OCI-LY3 (cell line): ENCODE data around the gene TGFBRAP1.

Source experiments
- H2AFZ ChIP-seq: fragments of 200-600, 300-600 bp; shearing (Covaris generic); 2 replicates; pipeline ENCODE4 v1.6.0; 2014; ENCODE audit warnings: antibody characterized with exemption, low read depth, low read length
- H3K27ac ChIP-seq: fragments of 200-600, 300-600 bp; sonication (generic); 2 replicates; pipeline ENCODE4 v1.5.1; 2014; ENCODE audit warnings: mild to moderate bottlenecking, low read length, moderate library complexity, mixed read lengths
- H3K27me3 ChIP-seq: fragments of 200-600, 300-600 bp; sonication (generic); 2 replicates; pipeline ENCODE4 v1.6.1; 2014; ENCODE audit warnings: low read depth, low read length, mixed read lengths
- H3K36me3 ChIP-seq: fragments of 200-600, 300-600 bp; sonication (generic); replicated peaks from 2 replicates; pipeline ENCODE3; 2014; ENCODE audit warnings: low read depth, low read length, mixed read lengths
- H3K4me1 ChIP-seq: fragments of 300-600, 200-600 bp; sonication (generic); 2 replicates; pipeline ENCODE4 v1.6.1; 2014; ENCODE audit warnings: low read length, mixed read lengths
- H3K4me2 ChIP-seq: fragments of 200-600, 300-600 bp; sonication (generic); 2 replicates; pipeline ENCODE4 v1.6.1; 2014; ENCODE audit warnings: low read length, mixed read lengths
- H3K4me3 ChIP-seq: fragments of 300-600, 200-600 bp; sonication (generic); 2 replicates; pipeline ENCODE4 v1.5.1; 2014; ENCODE audit warnings: antibody characterized with exemption, mild to moderate bottlenecking, low read length, moderate library complexity
- H3K79me2 ChIP-seq: fragments of 300-600, 200-600 bp; shearing (Covaris generic); 2 replicates; pipeline ENCODE4 v1.6.1; 2014; ENCODE audit warnings: mild to moderate bottlenecking, low read length, mixed read lengths
- H3K9ac ChIP-seq: fragments of 300-600, 200-600 bp; shearing (Covaris generic); 2 replicates; pipeline ENCODE4 v1.6.0; 2014; ENCODE audit warnings: mild to moderate bottlenecking, low read length, moderate library complexity
- H3K9me3 ChIP-seq: fragments of 200-600, 300-600 bp; shearing (Covaris generic); 2 replicates; pipeline ENCODE4 v1.6.1; 2014; ENCODE audit warnings: low read length, mixed read lengths; ENCODE audit not compliant: insufficient read depth
- H4K20me1 ChIP-seq: fragments of 200-600, 300-600 bp; sonication (generic); 2 replicates; pipeline ENCODE4 v1.6.1; 2016; ENCODE audit warnings: low read length, mixed read lengths; ENCODE audit not compliant: insufficient read depth
- CTCF ChIP-seq: fragments of 200-600, 300-600 bp; sonication (generic); IDR thresholded peaks from 2 replicates; pipeline ENCODE4 v1.5.1; 2014; ENCODE audit warnings: antibody characterized with exemption, low read length, low read depth
- EZH2phosphoT487 ChIP-seq: fragments of 200-600 bp; shearing (Covaris generic); IDR thresholded peaks from 2 replicates; pipeline ENCODE4 v1.6.1; 2018; ENCODE audit warnings: antibody characterized with exemption, mixed run types, low read depth

TGFBRAP1 gene

GRCh38 chr2:105321875-105322646 lies 7.5 kb downstream of the TGFBRAP1 start:
- Histone ChIP-seq H3K4me3 (no peak overlapping the region), H2AFZ (no peak overlapping the region), H3K79me2 (peaks cover 93% of the 10 kb centered on the region), H3K27me3 (no peaks in the 10 kb centered on the region), H3K9ac (no peak overlapping the region), H3K36me3 (peaks cover 20% of the 10 kb centered on the region), H4K20me1 (peaks cover 33% of the 10 kb centered on the region), H3K4me2 (no peak overlapping the region), H3K27ac (no peak overlapping the region), H3K9me3 (no peaks in the 10 kb centered on the region), H3K4me1 (peaks cover 10% of the 10 kb centered on the region; the same call in 1 of the 2 replicates)
- TF ChIP-seq EZH2phosphoT487: no peak
- no peak for TF ChIP-seq CTCF

- H3K79me2 ChIP-seq: peaks cover 93% of the 10 kb centered on the region
- H4K20me1 ChIP-seq: peaks cover 30% of the 10 kb centered on the region
- no peak overlapping the region for H3K27ac ChIP-seq
- no peaks in the 10 kb centered on the region for H3K27me3 ChIP-seq
- H3K4me1 ChIP-seq: peaks cover 16% of the 10 kb centered on the region
- no peak overlapping the region for H3K9ac ChIP-seq
- no peak overlapping the region for H3K4me2 ChIP-seq
- no peak overlapping the region for H3K4me3 ChIP-seq
- no peak overlapping the region for H2AFZ ChIP-seq
- peaks cover 23% of the 10 kb centered on the region for H3K36me3 ChIP-seq
- no peak for TF ChIP-seq EZH2phosphoT487
- TF ChIP-seq CTCF: no peak
- no peaks in the 10 kb centered on the region for H3K9me3 ChIP-seq
Measured at GRCh38 chr2:105320651-105321215, 8.8 kb downstream of the TGFBRAP1 start.

GRCh38 chr2:105317937-105318336 lies 11.6 kb downstream of the TGFBRAP1 start:
- H3K27ac ChIP-seq: no peak overlapping the region
- H4K20me1 ChIP-seq: peaks cover 22% of the 10 kb centered on the region
- H3K9ac ChIP-seq: no peak overlapping the region
- H3K9me3 ChIP-seq: no peaks in the 10 kb centered on the region
- no peaks in the 10 kb centered on the region for H3K27me3 ChIP-seq
- TF ChIP-seq EZH2phosphoT487 (no peak), CTCF (no peak)
- H3K36me3 ChIP-seq: peaks cover 9% of the 10 kb centered on the region
- H3K4me3 ChIP-seq: no peak overlapping the region
- no peak overlapping the region for H3K4me2 ChIP-seq
- H3K4me1 ChIP-seq: peaks cover 33% of the 10 kb centered on the region
- no peak overlapping the region for H2AFZ ChIP-seq
- H3K79me2 ChIP-seq: peaks cover 90% of the 10 kb centered on the region

- Histone ChIP-seq H3K4me2 (peak overlapping the region; percentile 46), H3K4me3 (peak overlapping the region; percentile 28), H3K4me1 (peaks cover 50% of the 10 kb centered on the region), H3K36me3 (peaks cover 4% of the 10 kb centered on the region), H4K20me1 (peaks cover 17% of the 10 kb centered on the region), H3K27ac (peak overlapping the region; percentile 79), H2AFZ (no peak overlapping the region), H3K79me2 (peaks cover 92% of the 10 kb centered on the region), H3K9me3 (no peaks in the 10 kb centered on the region), H3K27me3 (no peaks in the 10 kb centered on the region), H3K9ac (no peak overlapping the region)
- no peak for TF ChIP-seq CTCF
- no peak for TF ChIP-seq EZH2phosphoT487
Measured at GRCh38 chr2:105315314-105315713, 14.2 kb downstream of the TGFBRAP1 start.
